Hematopoietic multipotent progenitor cell treated with erythropoietin and hydrocortisone succinate and interleukin-3 and kit ligand, for 6 days (in vitro differentiated cells): Measurements from ENCODE around the gene CHIT1.
A peak's percentile ranks its signal among the peaks of the same experiment; 100 is the strongest.

Experiments used
- DNase-seq: peaks from one replicate; pipeline ENCODE4 v3.0.0-alpha.2; 2015

Gene CHIT1

GRCh38 chr1:203216274-203217138 lies 13.0 kb downstream of the CHIT1 start:
- peak; percentile 80 for DNase-seq

GRCh38 chr1:203215573-203215972 lies 13.9 kb downstream of the CHIT1 start:
- DNase-seq, result no peak

GRCh38 chr1:203214871-203215270 lies 14.6 kb downstream of the CHIT1 start:
- DNase-seq, result no peak

GRCh38 chr1:203213126-203213525 lies 16.3 kb downstream of the CHIT1 start:
- no peak for DNase-seq

GRCh38 chr1:203211812-203212211 lies 17.7 kb downstream of the CHIT1 start:
- DNase-seq, result no peak

- DNase-seq, result no peak
These were observed 18.5 kb downstream of the CHIT1 start for GRCh38 chr1:203210988-203211387.

- DNase-seq, result no peak
These were observed 19.1 kb downstream of the CHIT1 start for GRCh38 chr1:203210350-203210749.

- no peak for DNase-seq
These were observed 21.3 kb downstream of the CHIT1 start for GRCh38 chr1:203208181-203208580.

- DNase-seq, result no peak
These were observed 21.7 kb downstream of the CHIT1 start for GRCh38 chr1:203207751-203208150.

GRCh38 chr1:203206129-203206687 lies 23.3 kb downstream of the CHIT1 start:
- no peak for DNase-seq

GRCh38 chr1:203204756-203205155 lies 24.7 kb downstream of the CHIT1 start:
- no peak for DNase-seq

GRCh38 chr1:203202431-203203245 lies 26.8 kb downstream of the CHIT1 start:
- peak; percentile 31 for DNase-seq

GRCh38 chr1:203201516-203202205 lies 27.8 kb downstream of the CHIT1 start:
- DNase-seq, result no peak

- DNase-seq, result no peak
These were observed 28.6 kb downstream of the CHIT1 start for GRCh38 chr1:203200916-203201315.

- DNase-seq, result no peak
These were observed 29.5 kb downstream of the CHIT1 start for GRCh38 chr1:203199816-203200571.

GRCh38 chr1:203199481-203199815 lies 30.0 kb downstream of the CHIT1 start:
- no peak for DNase-seq

GRCh38 chr1:203199002-203199401 lies 30.5 kb downstream of the CHIT1 start:
- DNase-seq, result no peak

- no peak for DNase-seq
These were observed 31.8 kb downstream of the CHIT1 start for GRCh38 chr1:203197625-203198024.

- DNase-seq, result no peak
These were observed 33.1 kb downstream of the CHIT1 start for GRCh38 chr1:203196371-203196770.

- DNase-seq, result no peak
These were observed 38.5 kb downstream of the CHIT1 start for GRCh38 chr1:203190949-203191348.

GRCh38 chr1:203189951-203190352 lies 39.5 kb downstream of the CHIT1 start:
- no peak for DNase-seq

- DNase-seq, result no peak
These were observed 40.7 kb downstream of the CHIT1 start for GRCh38 chr1:203188686-203189232.
